GM21529 (cell line): Measurements from ENCODE around the gene LRPAP1.

Experiments
- ATAC-seq: cut with Tn5 transposase; IDR thresholded peaks from one replicate; pipeline ENCODE4 v1.9.1; 2021; ENCODE audit not compliant: unreplicated experiment

The LRPAP1 gene

DNA sequence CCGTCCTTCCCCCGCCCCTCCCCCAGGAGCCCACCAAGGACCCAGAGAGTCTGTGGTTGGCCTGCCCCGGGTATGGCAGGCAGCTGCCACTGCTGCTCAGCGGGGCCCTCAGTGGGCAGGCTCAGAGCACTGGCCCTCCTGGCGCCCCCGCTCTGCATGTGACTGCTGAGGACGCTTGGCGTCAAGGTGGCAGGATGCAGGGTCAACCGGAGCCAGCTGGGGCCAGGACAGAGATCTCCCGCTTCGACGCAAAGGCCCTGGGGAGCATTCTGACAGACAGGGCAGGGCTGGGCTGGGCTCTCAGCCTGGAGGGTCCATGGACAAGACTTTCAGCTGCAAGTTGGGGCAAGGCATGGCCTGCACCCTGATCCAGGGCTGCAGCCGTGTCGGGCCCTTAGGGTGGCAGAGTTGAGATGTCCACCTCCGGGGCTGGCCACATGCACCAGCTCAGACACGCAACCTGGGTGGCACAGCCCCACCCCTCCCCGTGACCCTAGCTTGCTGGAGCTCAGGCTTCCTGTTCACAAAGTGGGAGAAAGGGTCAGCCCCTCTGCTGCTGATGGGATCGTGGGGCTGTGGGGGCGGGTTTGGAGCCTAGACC lies 30.3 kb downstream of the LRPAP1 start:
- no peak for ATAC-seq

GRCh38 chr4:3501126-3501824 lies 30.9 kb downstream of the LRPAP1 start:
- no peak for ATAC-seq

GRCh38 chr4:3500634-3501101 lies 31.6 kb downstream of the LRPAP1 start:
- no peak for ATAC-seq

GRCh38 chr4:3500111-3500510 lies 32.1 kb downstream of the LRPAP1 start:
- no peak for ATAC-seq

- no peak for ATAC-seq
These were observed 32.5 kb downstream of the LRPAP1 start for GRCh38 chr4:3499710-3500109.

GRCh38 chr4:3498901-3499510 lies 33.2 kb downstream of the LRPAP1 start:
- no peak for ATAC-seq

GRCh38 chr4:3498407-3498806 lies 33.8 kb downstream of the LRPAP1 start:
- ATAC-seq = no peak

- ATAC-seq = no peak
These were observed 34.5 kb downstream of the LRPAP1 start for GRCh38 chr4:3497523-3498389.

GRCh38 chr4:3497095-3497494 lies 35.1 kb downstream of the LRPAP1 start:
- ATAC-seq = no peak

DNA sequence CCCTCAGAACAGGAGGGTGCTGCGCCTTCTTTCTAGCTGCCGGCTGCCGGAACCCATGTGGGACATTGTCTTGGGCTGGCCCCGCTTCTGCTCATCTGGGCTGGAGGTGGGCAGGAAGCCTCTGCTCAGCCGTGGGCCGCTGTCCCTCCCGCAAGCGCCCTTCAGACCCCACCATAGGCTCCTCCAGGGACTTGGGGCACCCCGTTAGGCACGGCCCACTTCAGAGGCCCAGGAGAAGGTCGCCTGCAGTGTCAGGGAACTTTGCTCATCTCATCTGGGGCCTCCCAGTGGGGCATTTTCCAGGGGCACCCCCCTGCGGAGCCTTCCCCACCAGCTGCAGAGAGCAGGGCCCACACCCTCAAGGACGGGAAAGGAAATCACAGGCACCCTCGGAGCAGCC lies 36.2 kb downstream of the LRPAP1 start:
- ATAC-seq = no peak

- no peak for ATAC-seq
These were observed 36.8 kb downstream of the LRPAP1 start for GRCh38 chr4:3495204-3495975.

- no peak for ATAC-seq
These were observed 37.8 kb downstream of the LRPAP1 start for GRCh38 chr4:3494462-3494871.

- no peak for ATAC-seq
These were observed 38.3 kb downstream of the LRPAP1 start for GRCh38 chr4:3493720-3494461.

DNA sequence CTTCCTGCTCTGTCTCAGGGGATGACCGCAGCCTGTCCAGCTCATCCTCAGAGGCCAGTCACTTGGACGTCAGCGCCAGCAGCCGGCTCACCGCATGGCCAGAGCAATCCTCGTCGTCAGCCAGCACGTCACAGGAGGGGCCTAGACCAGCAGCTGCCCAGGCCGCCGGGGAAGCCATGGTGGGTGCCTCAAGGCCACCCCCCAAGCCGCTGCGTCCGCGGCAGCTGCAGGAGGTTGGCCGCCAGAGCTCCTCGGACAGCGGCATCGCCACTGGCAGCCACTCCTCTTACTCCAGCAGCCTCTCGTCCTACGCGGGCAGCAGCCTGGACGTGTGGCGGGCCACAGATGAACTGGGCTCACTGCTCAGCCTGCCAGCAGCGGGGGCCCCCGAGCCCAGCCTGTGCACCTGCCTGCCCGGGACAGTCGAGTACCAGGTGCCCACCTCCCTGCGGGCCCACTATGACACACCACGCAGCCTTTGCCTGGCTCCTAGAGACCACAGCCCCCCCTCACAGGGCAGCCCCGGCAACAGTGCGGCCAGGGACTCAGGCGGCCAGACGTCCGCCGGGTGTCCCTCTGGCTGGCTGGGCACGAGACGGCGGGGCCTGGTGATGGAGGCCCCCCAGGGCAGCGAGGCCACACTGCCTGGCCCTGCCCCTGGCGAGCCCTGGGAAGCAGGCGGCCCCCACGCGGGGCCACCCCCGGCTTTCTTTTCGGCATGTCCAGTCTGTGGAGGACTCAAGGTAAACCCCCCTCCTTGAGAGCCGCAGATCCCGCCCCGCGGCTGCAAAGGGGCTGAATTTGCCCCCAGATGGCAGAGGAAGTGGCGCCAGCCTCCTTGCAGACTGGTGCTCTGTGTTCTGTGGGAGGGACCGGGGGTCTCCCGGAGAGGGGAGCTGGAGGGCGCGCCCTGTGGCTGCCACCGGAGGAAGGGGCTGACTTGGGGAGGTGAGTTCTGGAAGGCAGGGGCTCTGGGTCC lies 39.2 kb downstream of the LRPAP1 start:
- ATAC-seq = no peak

DNA sequence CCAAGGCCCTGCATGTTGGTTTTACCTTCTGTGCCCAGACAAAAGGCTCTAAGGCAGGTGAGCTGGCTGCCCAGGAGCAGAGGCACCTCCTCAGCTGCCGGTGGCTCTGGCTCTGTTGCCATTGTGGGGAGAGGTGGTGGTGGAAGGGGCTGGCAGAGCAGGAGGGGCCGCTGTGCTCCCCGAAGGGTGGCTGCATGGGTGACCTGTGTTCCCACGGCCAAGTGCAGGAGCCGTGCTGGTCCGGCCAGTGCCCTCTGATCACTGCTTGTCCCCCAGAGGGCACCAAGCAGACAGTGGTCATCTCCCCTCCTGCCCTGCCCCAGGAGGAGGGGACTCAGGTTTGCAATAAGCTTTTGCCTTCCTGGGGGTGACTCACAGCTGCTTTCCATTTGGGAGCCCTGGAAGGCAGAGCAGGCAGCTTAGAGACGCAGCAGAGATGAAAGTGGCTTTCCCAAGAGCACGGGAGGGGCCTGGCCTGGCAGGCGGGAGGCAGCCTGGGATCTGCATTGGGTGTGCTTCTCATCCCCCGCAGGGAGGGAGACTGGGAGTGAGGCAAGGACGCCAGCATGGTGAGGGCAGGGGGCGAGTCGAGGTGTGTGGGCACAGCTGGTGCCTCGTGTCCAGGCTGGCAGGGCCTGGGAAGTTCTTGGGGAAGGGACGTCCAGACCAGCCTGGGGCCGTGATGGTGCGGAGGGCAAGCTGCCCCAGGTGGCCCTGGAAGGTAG lies 40.4 kb downstream of the LRPAP1 start:
- no peak for ATAC-seq

- no peak for ATAC-seq
These were observed 42.7 kb downstream of the LRPAP1 start for GRCh38 chr4:3489451-3489962.

DNA sequence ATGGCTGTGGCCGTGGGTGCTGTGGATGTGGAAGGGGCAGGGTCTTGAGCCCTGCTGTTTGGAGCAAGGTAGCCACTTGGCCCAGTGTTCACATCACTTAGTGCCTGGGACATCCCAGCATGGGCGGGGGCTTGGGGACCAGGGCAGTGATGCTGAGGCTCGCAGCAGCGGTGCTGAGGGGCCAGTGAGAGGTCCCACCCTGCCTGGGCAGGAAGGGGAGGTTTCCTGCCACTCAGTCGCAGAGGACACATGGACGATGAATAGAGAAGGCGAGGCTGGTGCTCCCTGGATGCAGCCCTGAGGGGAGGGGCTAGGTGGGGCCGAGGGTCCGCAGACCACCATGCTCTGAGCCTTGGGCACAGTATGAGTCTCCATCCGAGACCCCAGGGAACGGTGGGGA lies 43.4 kb downstream of the LRPAP1 start:
- no peak for ATAC-seq

- no peak for ATAC-seq
These were observed 44.4 kb downstream of the LRPAP1 start for GRCh38 chr4:3487861-3488260.
